ENCODE results near the gene LCE1C.

- TF ChIP-seq BHLHE40 (IDR thresholded peaks at IDR 0.05; ENCODE audit: low read depth, low read length) (no peak), PHF8 (IDR thresholded peaks at IDR 0.05; ENCODE audit: borderline replicate concordance, low read depth) (no peak), CTCF (IDR thresholded peaks at IDR 0.05) (no peak), E2F6 (IDR thresholded peaks at IDR 0.05; ENCODE audit: borderline replicate concordance, low read depth) (no peak)
Measured at GRCh38 chr1:152842556-152842955, 36.1 kb upstream of the LCE1C start, which contains the start of gene LCE6A.
